Progenitor cell of endocrine pancreas (in vitro differentiated cells): ENCODE data around the gene FGD3. TPM values are rescaled to one million over a fixed set of nuclear protein-coding genes. Genes with fewer than 3 reads are reported as not detected.
A peak's percentile ranks its signal among the peaks of the same experiment; 100 is the strongest.

Experiments
- DNase-seq: peaks from one replicate; pipeline ENCODE4 v3.0.0; 2021; ENCODE audit warnings: low spot score; ENCODE audit not compliant: unreplicated experiment
- H3K27ac Mint-ChIP-seq: 2 replicates; pipeline ENCODE4 v1.8.0; 2021; ENCODE audit warnings: mild to moderate bottlenecking, moderate library complexity, mixed read lengths
- H3K27me3 Mint-ChIP-seq: 2 replicates; pipeline ENCODE4 v1.8.0; 2021; ENCODE audit warnings: mixed read lengths
- H3K36me3 Mint-ChIP-seq: 2 replicates; pipeline ENCODE4 v1.8.0; 2022; ENCODE audit warnings: mixed read lengths; ENCODE audit not compliant: insufficient read depth
- H3K4me1 Mint-ChIP-seq: 2 replicates; pipeline ENCODE4 v1.8.0; 2021; ENCODE audit warnings: low read depth, mixed read lengths
- H3K4me3 Mint-ChIP-seq: 2 replicates; pipeline ENCODE4 v1.8.0; 2021; ENCODE audit warnings: low read depth, mild to moderate bottlenecking, moderate library complexity, mixed read lengths
- H3K9me3 Mint-ChIP-seq: 2 replicates; pipeline ENCODE4 v1.8.0; 2021; ENCODE audit warnings: low read depth, mixed read lengths
- CTCF ChIP-seq: fragments of 200-600 bp; sonication (generic); IDR thresholded peaks from one replicate; pipeline ENCODE4 v1.5.0; 2021; ENCODE audit warnings: antibody characterized with exemption, mild to moderate bottlenecking; ENCODE audit not compliant: unreplicated experiment
- total RNA-seq: library from RNA; stranded (reverse); gene quantifications from 2 replicates; pipeline ENCODE4 v1.2.1, GENCODE V29; 2021

FGD3 gene
- total RNA-seq, 1 donor from 2014 or later, result 9.6 TPM

GRCh38 chr9:93057703-93058354 is 110.5 kb downstream of the FGD3 start:
- TF ChIP-seq CTCF, result no peak
- H3K4me1 Mint-ChIP-seq, result peaks cover 17% of the 10 kb centered on the region
- no peak overlapping the region for H3K27ac Mint-ChIP-seq

GRCh38 chr9:93058355-93059010 is 111.2 kb downstream of the FGD3 start, which contains the start of gene SUSD3:
Gene SUSD3, plus strand, starts transcription at chr9:93058701. Its CDS starts 42 bp downstream, at chr9:93058743.
- H3K4me1 Mint-ChIP-seq, result peaks cover 13% of the 10 kb centered on the region
- H3K9me3 Mint-ChIP-seq, result no peaks in the 10 kb centered on the region
- H3K27me3 Mint-ChIP-seq, result peaks cover 29% of the 10 kb centered on the region
- H3K36me3 Mint-ChIP-seq, result no peaks in the 10 kb centered on the region
- peak; percentile 54 for DNase-seq
- no peak within 1 kb of the TSS for H3K4me3 Mint-ChIP-seq
- no peak for TF ChIP-seq CTCF
- no peak within 1 kb of the TSS for H3K27ac Mint-ChIP-seq

More at GRCh38 chr9:93057703-93058354, 110.5 kb downstream of the FGD3 start:
- no peaks in the 10 kb centered on the region for H3K36me3 Mint-ChIP-seq
- H3K9me3 Mint-ChIP-seq, result no peaks in the 10 kb centered on the region
- no peak for DNase-seq
- no peak overlapping the region for H3K4me3 Mint-ChIP-seq
- peaks cover 29% of the 10 kb centered on the region for H3K27me3 Mint-ChIP-seq

GRCh38 chr9:93059011-93059714 is 111.8 kb downstream of the FGD3 start:
- no peak overlapping the region for H3K4me3 Mint-ChIP-seq
- no peaks in the 10 kb centered on the region for H3K36me3 Mint-ChIP-seq
- TF ChIP-seq CTCF, result no peak
- no peak overlapping the region for H3K27ac Mint-ChIP-seq
- DNase-seq, result no peak
- peaks cover 31% of the 10 kb centered on the region for H3K27me3 Mint-ChIP-seq
- H3K4me1 Mint-ChIP-seq, result peaks cover 12% of the 10 kb centered on the region
- H3K9me3 Mint-ChIP-seq, result no peaks in the 10 kb centered on the region

- Mint-ChIP-seq H3K36me3 (no peaks in the 10 kb centered on the region), H3K4me3 (no peak overlapping the region), H3K9me3 (no peaks in the 10 kb centered on the region), H3K27me3 (peaks cover 31% of the 10 kb centered on the region), H3K4me1 (peaks cover 12% of the 10 kb centered on the region), H3K27ac (no peak overlapping the region)
- no peak for TF ChIP-seq CTCF
- no peak for DNase-seq
These were observed 112.6 kb downstream of the FGD3 start for GRCh38 chr9:93059715-93060578.

GRCh38 chr9:93060746-93061259 is 113.5 kb downstream of the FGD3 start:
- Mint-ChIP-seq H3K36me3 (no peaks in the 10 kb centered on the region), H3K4me1 (peaks cover 12% of the 10 kb centered on the region), H3K27me3 (peaks cover 27% of the 10 kb centered on the region), H3K27ac (no peak overlapping the region), H3K9me3 (no peaks in the 10 kb centered on the region), H3K4me3 (no peak overlapping the region)
- no peak for TF ChIP-seq CTCF
- no peak for DNase-seq
